ENCODE measurements around the gene HSPE1.
A peak's percentile ranks its signal among the peaks of the same experiment; 100 is the strongest.
"Not testable (repeated sequence)": the region's sequence is repeated elsewhere in the genome, so short reads cannot be mapped to it uniquely, and the experiment has no call there.

HSPE1 gene

DNA sequence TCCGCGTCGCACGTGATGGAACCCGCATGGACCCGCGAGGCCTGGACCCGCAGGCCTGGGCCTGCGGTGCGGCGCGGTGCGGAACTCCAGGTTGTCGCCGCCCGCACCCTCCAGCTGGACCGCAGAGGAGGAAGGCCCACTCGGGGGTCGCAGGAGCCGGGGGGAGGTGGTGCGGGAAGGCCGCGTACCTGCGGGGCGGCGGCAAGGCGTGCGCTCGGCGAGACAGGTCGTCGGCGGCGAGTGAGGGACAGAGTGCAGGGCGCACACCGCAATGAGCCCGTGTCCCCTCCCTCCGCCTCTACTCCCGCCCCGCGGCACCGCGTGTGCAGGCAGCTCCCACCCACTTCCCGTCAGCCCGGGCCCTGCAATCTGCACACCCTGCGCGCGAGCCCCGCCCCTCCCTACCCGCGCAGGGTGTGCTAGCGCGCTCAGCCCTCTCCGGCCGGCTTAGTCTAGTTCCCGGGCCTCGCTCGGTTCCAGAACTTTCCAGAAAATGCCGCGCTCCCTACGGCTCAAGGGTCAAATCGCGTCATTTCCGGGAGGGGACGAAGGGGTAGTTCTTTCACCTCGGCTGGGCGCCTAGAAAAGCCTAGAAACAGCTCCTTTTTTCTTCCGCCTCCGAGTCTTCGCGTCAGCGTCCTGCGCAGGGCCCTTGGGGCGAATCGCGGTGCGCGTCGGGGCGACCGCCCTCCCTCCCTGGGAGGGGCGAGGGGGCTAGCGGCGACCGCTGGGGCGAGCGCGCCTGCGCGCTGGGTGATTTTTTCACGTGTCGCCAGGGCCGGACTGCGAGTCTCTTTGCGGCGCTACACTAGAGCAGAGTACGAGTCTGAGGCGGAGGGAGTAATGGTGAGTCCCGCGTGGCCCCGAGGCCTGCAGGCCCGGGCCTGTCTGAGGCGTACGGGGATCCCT lies at the start of gene HSPE1, which contains the start of gene HSPD1:
Gene HSPE1, plus strand, starts transcription at position 786 of the 909 bp plus-strand sequence. Its CDS starts 58 bp downstream, at position 844.
Gene HSPD1, minus strand, starts transcription at position 247 of the 909 bp plus-strand sequence. CDS start 992 bp downstream, outside the sequence.
- peak; percentile 93 to 97 for DNase-seq (ENCODE audit: low read depth in 1 of 2, low spot score in 1 of 2)

DNA sequence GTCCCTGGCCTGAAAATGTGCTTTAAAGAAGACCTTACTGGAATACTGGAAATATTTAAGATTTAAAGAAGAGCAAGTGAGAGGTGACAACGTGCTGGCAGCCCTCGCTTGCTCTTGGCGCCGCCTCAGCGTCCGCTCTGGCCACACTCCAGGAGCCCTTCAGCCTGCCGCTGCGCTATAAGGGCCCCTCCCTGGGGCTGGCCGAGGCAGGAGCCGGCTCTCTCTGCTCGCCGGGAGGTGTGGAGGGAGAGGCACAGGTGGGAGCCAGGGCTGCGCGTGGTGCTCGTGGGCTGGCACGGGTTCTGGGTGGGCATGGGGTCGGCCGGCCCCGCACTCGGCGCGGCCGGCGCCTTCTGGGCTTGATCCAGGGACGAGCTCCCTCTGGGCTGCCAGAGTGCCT lies 49.7 kb upstream of the HSPE1 start:
- DNase-seq (ENCODE audit: low read depth in 1 of 2, low spot score in 1 of 2), result no peak

DNA sequence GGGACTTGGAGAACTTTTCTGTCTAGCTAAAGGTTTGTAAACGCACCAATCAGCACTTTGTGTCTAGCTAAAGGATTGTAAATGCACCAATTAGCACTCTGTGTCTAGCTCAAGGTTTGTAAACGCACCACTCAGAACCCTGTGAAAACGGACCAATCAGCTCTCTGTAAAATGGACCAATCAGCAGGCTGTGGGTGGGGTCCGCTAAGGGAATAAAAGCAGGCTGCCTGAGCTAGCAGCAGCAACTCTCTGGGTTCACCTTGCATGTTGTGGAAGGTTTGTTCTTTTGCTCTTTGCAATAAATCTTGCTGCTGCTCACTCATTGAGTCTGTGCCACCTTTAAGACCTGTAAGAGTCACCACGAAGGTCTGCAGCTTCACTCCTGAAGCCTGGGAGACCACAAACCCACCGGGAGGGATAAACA lies 49.2 kb upstream of the HSPE1 start:
- not testable (repeated sequence) for DNase-seq (ENCODE audit: low read depth in 1 of 2, low spot score in 1 of 2)

DNA sequence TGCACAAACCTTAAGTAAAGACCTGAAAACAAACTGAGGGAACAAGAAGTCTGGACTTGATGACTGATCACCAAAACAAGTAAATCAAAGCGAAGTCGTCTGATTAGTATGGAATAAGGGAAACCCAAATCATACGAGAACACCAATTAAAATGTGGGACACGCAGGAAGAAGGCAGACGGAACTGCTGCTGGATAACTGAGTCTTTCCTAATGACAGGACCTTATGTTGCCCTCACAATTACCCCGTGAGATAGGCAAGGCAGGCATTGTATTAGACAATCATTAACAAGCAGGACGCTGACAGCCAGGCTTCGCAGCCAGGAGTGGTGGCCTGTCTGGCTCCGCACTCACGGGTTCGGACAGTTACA lies 47.4 kb upstream of the HSPE1 start:
- no peak for DNase-seq (ENCODE audit: low read depth in 1 of 2, low spot score in 1 of 2)

DNA sequence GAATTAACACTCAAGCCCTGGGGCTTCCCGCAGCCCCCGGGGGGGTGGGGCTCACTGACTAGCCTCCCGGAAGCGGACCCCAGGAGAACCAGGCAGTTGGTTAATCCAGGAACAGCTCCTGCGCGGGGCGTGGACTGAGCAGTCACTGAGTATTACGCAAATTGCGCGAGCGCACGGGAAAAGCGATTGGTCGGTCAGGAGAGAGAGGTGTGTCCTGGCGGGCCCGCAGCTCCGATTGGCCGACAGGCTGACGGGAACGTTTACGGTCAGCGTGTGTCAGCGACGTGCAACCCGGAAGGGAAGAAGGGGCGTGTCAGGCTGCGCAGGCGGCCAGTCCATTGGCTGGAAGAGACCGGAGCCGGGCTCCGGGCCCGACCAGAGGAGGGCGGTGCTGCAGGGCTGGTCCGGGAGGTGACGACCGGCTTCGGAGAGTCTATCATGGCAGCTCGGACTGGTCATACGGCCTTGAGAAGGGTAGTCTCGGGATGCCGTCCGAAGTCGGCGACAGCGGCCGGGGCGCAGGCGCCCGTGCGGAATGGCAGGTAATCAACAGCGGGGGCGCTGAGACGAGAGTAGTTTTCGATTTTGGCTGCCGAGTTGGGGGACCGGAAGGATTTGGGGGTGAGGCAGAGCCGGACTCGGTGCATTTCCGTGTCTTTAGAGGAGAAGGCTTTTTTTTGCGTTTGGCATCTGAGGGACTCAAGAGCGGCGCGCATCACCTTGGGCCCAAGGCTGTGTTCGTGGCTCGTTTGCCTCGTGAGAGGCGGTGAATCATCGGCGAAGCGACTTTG lies 46.9 kb upstream of the HSPE1 start, which contains the start of gene COQ10B:
Gene COQ10B, plus strand, starts transcription at position 430 of the 791 bp plus-strand sequence. Its CDS starts 9 bp downstream, at position 439.
- peak; percentile 91 to 95 for DNase-seq (ENCODE audit: low read depth in 1 of 2, low spot score in 1 of 2)

DNA sequence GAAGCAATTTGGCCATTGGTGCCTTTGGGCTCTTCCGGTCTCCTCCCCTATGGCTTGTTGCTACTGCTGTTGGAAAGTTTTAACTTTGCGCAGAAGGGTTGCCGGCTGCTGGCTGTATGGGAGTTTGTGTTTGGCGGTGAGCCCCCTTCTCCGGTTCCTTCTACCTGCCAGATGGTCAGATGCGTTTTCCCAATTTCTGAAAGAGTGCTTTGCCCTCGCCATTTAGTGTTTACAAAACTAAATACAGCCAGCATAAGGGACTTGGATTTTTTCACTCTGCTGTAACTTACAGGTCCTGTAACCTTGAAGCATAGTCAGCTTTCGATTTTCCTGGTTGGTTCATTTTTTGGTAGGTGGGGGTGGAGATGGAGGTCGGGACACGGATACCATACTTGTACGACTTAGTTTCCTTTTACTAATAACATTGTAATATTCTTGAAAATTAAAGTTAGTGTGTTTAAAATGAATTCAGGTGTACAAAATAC lies 46.2 kb upstream of the HSPE1 start:
- DNase-seq (ENCODE audit: low read depth in 1 of 2, low spot score in 1 of 2), result peak in 1 of 2 donors; percentile 54

DNA sequence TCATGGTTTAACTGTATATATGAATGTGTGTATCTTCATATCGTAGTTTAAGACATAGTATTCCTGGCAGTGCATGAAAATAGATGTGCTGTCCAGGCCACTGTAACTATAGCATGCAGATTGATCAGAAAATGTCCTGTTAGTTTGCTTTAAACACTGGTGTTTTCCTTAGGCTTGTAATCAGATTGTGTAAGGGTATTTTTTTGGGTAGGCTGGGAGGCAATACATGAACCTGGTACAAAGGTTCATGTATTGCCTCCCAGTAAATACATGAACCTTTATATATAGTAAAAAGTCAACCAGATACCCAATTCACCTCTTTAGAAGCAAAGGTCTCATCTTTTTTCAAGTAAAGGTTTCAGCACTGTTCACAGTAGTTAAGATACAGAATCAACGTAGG lies 45.3 kb upstream of the HSPE1 start:
- DNase-seq (ENCODE audit: low read depth in 1 of 2, low spot score in 1 of 2), result no peak

DNA sequence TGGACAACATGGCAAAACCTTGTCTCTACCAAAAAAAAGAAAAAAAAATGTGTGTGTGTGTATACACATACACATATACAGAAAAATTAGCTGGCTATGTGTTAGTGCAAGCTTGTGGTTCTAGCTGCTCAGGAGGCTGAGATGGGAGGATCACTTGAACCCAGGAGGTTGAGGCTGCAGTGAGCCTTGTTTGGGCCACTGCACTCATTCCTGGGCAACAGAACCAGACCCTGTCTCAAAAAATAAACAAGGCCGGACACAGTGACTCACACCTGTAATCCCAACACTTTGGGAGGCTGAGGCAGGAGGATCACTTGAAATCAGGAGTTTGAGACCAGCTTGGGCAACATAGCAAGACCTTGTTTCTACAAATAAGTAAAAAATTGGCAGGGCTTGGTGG lies 44.8 kb upstream of the HSPE1 start:
- no peak for DNase-seq (ENCODE audit: low read depth in 1 of 2, low spot score in 1 of 2)

DNA sequence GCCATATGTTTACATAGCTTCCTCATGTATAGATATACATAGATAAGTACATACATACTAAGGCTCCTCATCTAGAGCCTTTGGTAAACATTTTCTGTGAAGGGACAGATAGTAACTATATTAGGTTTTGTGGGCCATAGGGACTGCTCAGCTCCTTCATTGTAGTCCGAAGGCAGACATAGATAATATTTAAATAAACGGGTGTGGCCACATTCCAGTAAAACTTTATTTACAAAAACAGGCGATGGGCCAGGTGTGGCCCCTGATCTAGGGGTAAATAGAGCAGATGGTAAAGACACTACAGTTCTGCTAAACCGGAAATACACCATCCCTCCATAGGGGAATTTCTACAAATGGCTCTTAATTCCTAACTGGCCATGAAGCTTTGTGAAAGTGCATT lies 39.5 kb upstream of the HSPE1 start:
- no peak for DNase-seq (ENCODE audit: low read depth in 1 of 2, low spot score in 1 of 2)

DNA sequence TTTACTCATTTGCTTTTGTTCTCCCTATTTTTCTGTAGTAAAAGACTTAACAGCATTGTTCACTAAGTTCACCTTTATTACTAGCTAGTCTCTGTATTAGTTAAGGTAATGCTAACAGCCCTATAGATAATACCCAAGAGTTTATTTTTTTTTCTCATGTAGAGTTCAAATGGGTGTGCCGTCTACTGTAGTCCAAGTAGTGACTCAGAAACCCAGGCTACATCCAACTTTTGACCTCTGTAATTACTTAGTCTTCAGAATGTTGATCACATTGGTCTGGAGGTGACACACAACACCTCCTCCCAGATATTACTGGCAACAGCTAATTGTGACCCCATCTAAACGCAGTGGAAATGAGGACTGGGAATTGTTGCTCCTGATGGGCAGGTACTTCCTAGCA lies 39.1 kb upstream of the HSPE1 start:
- no peak for DNase-seq (ENCODE audit: low read depth in 1 of 2, low spot score in 1 of 2)

DNA sequence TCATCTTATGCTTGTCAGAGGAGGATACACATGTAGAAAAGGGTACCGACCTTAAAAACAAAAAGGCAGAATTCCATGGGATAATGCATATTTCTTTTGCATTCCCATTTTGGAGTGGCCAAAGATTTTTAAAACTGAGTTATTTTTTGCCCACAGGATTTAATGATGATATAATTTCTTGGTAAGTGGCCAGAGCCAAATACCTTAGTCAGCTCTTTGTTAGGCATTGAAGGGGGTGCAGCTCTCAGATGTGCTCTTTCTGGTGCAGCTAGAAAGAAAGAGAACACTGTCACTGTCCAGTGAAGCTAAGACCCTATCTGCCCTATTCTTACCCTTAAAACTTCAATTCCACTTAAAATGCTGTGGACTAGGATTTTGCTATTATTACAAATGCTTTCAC lies 36.0 kb upstream of the HSPE1 start:
- no peak for DNase-seq (ENCODE audit: low read depth in 1 of 2, low spot score in 1 of 2)

DNA sequence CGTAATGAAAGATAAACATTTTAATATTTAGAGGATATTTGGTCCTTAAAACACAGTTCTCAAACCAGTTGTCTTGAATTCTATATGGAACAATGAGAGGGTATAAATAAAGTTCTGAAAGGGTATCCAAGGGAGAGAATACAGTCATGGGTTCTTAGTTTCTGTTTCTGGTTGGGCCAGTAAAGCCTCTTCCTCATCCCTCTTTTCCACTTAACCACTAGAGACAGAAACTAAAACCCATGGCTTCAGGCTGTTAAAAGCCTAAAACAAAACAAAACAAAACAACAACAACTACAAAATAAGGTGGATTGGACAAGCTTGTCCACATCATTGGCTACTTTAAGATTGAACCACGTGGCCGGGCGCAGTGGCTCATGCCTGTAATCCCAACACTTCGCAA lies 28.0 kb upstream of the HSPE1 start:
- DNase-seq (ENCODE audit: low read depth in 1 of 2, low spot score in 1 of 2), result no peak

DNA sequence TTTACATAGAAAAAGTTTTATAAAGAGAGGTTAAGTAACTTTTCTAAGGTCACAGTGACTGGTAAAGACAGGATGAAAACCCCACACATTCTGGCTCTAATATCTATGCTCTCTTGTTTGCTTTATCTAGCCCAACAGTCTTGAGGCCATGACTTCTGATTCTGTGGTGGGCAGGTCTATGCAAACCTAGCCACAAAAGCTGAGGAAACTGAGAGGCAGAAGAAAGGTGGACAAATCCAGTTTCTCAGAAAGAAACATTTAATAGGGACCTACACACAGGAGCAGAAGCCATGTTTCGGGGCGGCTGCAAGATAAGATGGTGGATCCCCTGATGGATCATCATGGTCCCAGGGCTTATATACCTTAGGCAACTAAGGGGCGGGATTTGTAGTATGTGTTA lies 22.4 kb upstream of the HSPE1 start:
- DNase-seq (ENCODE audit: low read depth in 1 of 2, low spot score in 1 of 2), result no peak

DNA sequence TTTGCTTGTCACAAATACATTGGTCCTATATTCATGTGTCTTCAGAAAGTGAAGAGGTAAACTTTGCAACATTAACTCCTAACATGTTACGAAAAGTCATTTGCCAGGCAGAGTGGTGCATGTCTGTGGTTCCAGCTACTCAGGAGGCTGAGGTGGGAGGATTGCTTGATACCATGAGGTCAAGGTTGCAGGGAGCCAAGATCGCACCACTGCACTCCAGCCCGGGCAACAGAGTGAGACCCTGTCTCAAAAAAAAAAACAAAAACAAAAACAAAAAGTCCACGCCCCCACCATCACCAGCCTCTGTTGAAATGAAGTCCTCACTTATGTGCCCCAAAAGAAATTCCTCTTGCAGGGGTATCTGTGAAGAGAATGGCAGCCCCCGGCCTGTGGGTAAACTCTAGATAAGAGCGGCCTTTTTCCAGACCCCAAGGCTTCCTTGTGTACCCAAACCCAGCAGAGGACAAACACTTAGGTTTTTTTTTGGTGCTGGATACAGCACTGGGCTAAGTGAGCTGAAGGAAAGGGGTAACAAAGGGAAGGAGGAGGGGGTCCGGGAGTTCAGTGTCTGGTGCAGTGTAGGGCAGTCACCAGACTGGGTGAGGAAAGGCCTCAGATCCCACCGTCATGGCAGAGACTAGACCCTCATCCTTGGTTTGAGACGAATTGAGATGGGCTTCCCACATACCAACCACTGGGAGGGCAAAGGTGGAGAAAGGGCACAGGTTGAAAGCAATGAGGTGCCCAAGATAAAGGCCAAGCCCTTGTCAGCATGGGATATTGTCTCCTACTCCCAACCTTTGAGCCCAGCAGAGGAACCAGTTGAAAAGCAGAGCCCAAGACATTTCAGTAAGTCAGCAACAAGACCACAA lies 19.8 kb upstream of the HSPE1 start:
- no peak for DNase-seq (ENCODE audit: low read depth in 1 of 2, low spot score in 1 of 2)

DNA sequence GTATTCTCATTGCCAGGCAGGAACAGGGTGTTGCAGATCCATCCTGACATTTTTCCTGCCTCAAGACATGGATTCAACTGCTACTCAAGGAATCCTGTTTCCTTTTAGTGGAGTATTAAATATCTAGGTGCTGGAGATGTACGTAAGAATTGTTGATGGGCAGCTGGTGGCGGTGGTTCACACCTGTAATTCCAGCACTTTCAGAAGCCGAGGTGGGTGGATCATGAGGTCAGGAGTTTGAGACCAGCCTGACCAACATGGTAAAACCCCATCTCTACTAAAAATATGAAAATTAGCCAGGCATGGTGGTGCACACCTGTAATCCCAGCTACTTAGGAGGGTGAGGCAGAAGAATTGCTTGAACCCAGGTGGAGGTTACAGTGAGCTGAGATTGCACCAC lies 15.9 kb upstream of the HSPE1 start:
- DNase-seq (ENCODE audit: low read depth in 1 of 2, low spot score in 1 of 2), result not testable (repeated sequence)

DNA sequence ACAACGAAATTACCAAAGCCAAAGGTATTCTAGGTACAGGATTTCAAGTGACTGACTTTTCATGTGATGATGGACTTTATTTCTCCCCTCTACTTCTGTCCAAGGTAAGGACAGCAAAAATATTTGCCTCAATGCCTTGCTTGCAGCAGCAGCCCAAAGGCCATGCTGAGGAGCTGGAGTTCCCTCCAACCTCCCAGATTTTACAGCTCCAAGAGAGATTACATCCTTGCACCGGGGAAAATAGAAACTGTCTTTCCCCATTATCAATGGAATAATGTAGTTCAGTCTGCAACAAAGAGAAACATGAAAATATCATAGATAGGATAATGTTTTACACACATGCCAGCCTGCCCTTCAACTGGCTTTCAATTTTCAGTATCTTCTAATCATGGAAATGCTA lies 14.0 kb upstream of the HSPE1 start:
- no peak for DNase-seq (ENCODE audit: low read depth in 1 of 2, low spot score in 1 of 2)

DNA sequence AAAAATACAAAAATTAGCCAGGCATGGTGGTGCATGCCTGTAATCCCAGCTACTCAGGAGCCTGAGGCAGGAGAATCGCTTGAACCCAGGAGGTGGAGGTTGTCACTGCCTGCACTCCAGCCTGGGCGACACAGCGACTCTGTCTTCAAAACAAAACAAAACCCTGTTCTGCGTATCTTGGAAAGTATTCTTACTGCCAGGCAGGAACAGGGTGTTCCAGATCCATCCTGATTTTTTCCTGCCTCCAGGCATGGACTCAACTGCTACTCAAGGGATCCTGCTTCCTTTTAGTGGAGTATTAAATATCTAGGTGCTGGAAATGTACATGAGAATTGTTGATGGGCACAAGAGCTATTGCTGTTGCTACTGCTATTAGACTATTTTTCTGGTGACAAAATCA lies 12.8 kb upstream of the HSPE1 start:
- no peak for DNase-seq (ENCODE audit: low read depth in 1 of 2, low spot score in 1 of 2)

DNA sequence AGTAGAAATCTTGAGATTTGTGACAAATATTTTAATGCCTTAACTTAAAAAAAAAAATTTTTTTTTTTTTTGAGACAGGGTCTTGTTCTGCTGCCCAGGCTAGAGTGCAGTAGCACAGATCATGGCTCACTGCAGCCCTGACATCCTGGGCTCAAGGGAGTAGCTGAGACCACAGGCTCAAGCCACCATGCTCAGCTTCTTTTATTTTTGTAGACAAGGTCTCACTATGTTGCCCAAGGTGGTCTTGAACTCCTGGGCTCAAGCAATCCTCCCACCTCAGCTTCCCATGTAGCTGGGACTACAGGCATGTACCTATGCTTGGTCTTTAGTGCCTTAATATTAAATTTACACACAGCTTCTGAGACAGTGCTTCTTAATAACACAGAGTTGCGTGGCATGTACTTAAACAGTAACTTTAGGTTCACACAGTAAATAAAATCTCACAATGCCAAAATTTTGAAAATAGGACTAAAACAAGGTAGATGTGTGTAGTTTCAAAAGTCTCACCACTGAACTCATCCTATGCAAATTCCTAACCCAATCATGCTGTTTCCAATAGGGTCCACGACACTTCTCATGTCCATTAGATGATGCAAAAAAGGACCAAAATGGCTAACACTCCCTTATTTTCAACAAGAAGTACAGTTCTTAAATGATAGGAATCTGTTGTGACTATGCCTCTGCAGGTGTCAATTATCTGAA lies 4.6 kb upstream of the HSPE1 start:
- DNase-seq (ENCODE audit: low read depth in 1 of 2, low spot score in 1 of 2), result no peak

DNA sequence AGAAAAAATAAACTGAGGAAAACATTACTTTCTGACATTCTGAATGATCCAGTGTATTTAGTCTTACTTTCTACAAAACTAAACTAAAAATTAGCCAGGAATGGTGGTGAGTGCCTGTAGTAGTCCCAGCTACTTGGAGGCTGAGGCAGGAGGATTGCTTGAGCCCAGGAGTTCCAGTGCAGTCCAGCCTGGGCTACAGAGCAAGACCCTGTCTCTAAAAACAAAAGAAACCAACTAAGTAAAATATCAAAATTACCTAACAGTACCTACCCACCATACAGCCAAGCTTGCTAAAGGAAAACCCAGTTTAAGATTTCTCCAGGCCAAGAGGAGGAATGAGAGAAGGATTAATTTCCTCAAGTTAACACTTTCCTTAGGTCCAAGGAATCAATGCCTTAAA lies 3.5 kb upstream of the HSPE1 start:
- DNase-seq (ENCODE audit: low read depth in 1 of 2, low spot score in 1 of 2), result no peak

DNA sequence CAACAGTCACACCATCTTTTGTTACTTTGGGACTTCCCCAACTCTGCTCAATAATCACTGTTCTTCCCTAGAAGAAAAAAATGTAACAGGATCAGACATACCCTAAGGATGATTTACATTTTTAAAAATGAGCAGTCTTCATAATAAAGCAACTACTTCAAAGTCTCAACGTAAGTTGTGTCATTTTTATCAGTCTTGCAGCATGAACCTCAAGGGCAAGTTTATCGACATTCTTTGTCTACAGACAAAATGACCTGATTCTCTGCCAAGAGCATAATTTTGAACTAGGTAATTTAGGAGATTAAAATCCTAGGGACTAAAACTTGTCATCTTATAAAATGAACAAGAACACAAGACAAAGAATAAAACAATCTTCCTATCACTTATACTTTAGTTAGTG lies 2.9 kb upstream of the HSPE1 start:
- DNase-seq (ENCODE audit: low read depth in 1 of 2, low spot score in 1 of 2), result no peak
